Neutrophil (primary cell): ENCODE results near the gene LRRC27.

Experiments used
- H3K27ac ChIP-seq: fragments of 200-600 bp; sonication (generic); 2 replicates; pipeline ENCODE4 v1.5.1; 2016; ENCODE audit warnings: mild to moderate bottlenecking, moderate library complexity
- H3K27me3 ChIP-seq: fragments of 200-600 bp; sonication (generic); 2 replicates; pipeline ENCODE4 v1.6.0; 2016; ENCODE audit warnings: mild to moderate bottlenecking
- H3K36me3 ChIP-seq: fragments of 200-600 bp; sonication (generic); 2 replicates; pipeline ENCODE4 v1.5.1; 2017
- H3K4me1 ChIP-seq, 2 experiments: fragments of 200-600 bp in 1 of 2; sonication (generic) in 1 of 2; 1 replicate in 1 of 2; 2 replicates in 1 of 2; pipeline versions ENCODE4 v1.5.1 to v1.6.1; 2013 to 2016; ENCODE audit warnings: low read depth in 1 of 2, low read length in 1 of 2, mild to moderate bottlenecking in 1 of 2, moderate library complexity in 1 of 2; ENCODE audit not compliant: control insufficient read depth in 1 of 2, insufficient read depth in 1 of 2
- H3K4me3 ChIP-seq, 2 experiments: fragments of 200-600 bp in 1 of 2; sonication (generic) in 1 of 2; 1 replicate in 1 of 2; 2 replicates in 1 of 2; pipeline ENCODE4 v1.5.1; 2013 to 2016; ENCODE audit warnings: low read depth in 1 of 2, low read length in 1 of 2, mild to moderate bottlenecking in 1 of 2, moderate library complexity in 1 of 2
- H3K9me3 ChIP-seq: fragments of 200-600 bp; sonication (generic); 2 replicates; pipeline ENCODE4 v1.5.1; 2016
- CTCF ChIP-seq: fragments of 200-600 bp; sonication (generic); IDR thresholded peaks from 2 replicates; pipeline ENCODE4 v1.5.1; 2016; ENCODE audit warnings: antibody characterized with exemption

Gene LRRC27

GRCh38 chr10:132308587-132309470 is 23.2 kb upstream of the LRRC27 start:
- Histone ChIP-seq H3K27ac (peak overlapping the region; percentile 17), H3K4me3 (peak overlapping the region; percentile 56 to 79), H3K9me3 (no peaks in the 10 kb centered on the region), H3K4me1 (peaks cover 13 to 23% of the 10 kb centered on the region in 2 experiments), H3K36me3 (no peaks in the 10 kb centered on the region), H3K27me3 (peaks cover 90% of the 10 kb centered on the region)
- no peak for TF ChIP-seq CTCF

- Histone ChIP-seq H3K27me3 (peaks cover 85% of the 10 kb centered on the region), H3K4me1 (peaks cover 13 to 23% of the 10 kb centered on the region in 2 experiments), H3K36me3 (no peaks in the 10 kb centered on the region), H3K9me3 (no peaks in the 10 kb centered on the region), H3K27ac (no peak overlapping the region), H3K4me3 (no peak overlapping the region)
- no peak for TF ChIP-seq CTCF
These were observed 22.5 kb upstream of the LRRC27 start for GRCh38 chr10:132309471-132309865.

GRCh38 chr10:132309879-132310591 is 22.0 kb upstream of the LRRC27 start:
- H3K9me3 ChIP-seq, result no peaks in the 10 kb centered on the region
- TF ChIP-seq CTCF, result no peak
- peaks cover 80% of the 10 kb centered on the region for H3K27me3 ChIP-seq
- H3K27ac ChIP-seq, result no peak overlapping the region
- no peak overlapping the region for H3K4me3 ChIP-seq
- H3K4me1 ChIP-seq, result peaks cover 13 to 23% of the 10 kb centered on the region in 2 experiments
- H3K36me3 ChIP-seq, result no peaks in the 10 kb centered on the region

GRCh38 chr10:132310701-132311337 is 21.2 kb upstream of the LRRC27 start:
- Histone ChIP-seq H3K4me3 (no peak overlapping the region), H3K27me3 (peaks cover 72% of the 10 kb centered on the region), H3K9me3 (no peaks in the 10 kb centered on the region), H3K27ac (no peak overlapping the region), H3K36me3 (no peaks in the 10 kb centered on the region), H3K4me1 (peaks cover 13 to 23% of the 10 kb centered on the region in 2 experiments)
- TF ChIP-seq CTCF, result no peak

- Histone ChIP-seq H3K27ac (no peak overlapping the region), H3K36me3 (no peaks in the 10 kb centered on the region), H3K9me3 (no peaks in the 10 kb centered on the region), H3K4me3 (no peak overlapping the region), H3K4me1 (peaks cover 13 to 20% of the 10 kb centered on the region in 2 experiments), H3K27me3 (peaks cover 69% of the 10 kb centered on the region)
- TF ChIP-seq CTCF, result no peak
These were observed 20.6 kb upstream of the LRRC27 start for GRCh38 chr10:132311338-132311939.
